Gastroesophageal sphincter (tissue), 4 donors: ENCODE measurements around the gene RASSF1. TPM values are rescaled to one million over a fixed set of nuclear protein-coding genes. Genes with fewer than 3 reads are reported as not detected.
"Not testable (repeated sequence)": the region's sequence is repeated elsewhere in the genome, so short reads cannot be mapped to it uniquely, and the experiment has no call there.

Experiments used
- ATAC-seq: fragments of 150-250 bp; one replicate; pipeline ENCODE4 v1.9.1; 2016; ENCODE audit warnings: mild to moderate bottlenecking, moderate library complexity
- H3K27ac ChIP-seq, 4 donors: fragments of 200-600 bp; sonication (generic) in 3 of 4; 1 replicate in 3 of 4; 2 replicates in 1 of 4; pipeline ENCODE4 v1.5.1; 2016 to 2019
- H3K27me3 ChIP-seq: fragments of 200-600 bp; sonication (generic); one replicate; pipeline ENCODE4 v1.5.1; 2019
- H3K36me3 ChIP-seq, 2 donors: fragments of 200-600 bp; sonication (generic); one replicate each; pipeline ENCODE4 v1.5.1; 2019; ENCODE audit warnings: control low read depth in 1 of 2
- H3K4me1 ChIP-seq, 3 donors: fragments of 200-600 bp; sonication (generic); 1 replicate in 2 of 3; 2 replicates in 1 of 3; pipeline ENCODE4 v1.5.1; 2016 to 2019; ENCODE audit warnings: control low read depth in 2 of 3
- H3K4me3 ChIP-seq, 2 donors: fragments of 200-600 bp; sonication (generic); one replicate each; pipeline ENCODE4 v1.5.1; 2019; ENCODE audit warnings: mild to moderate bottlenecking in 1 of 2, moderate library complexity in 1 of 2
- H3K9me3 ChIP-seq, 3 donors: fragments of 200-600 bp; sonication (generic); one replicate each; pipeline ENCODE4 v1.5.1; 2017 to 2019; ENCODE audit warnings: control low read depth in 2 of 3
- EP300 ChIP-seq: sonication (generic); formaldehyde crosslinking; IDR thresholded peaks from one replicate; pipeline ENCODE4 v1.6.1; 2017; ENCODE audit warnings: antibody characterized with exemption, mild to moderate bottlenecking
- POLR2A ChIP-seq, 2 donors: fragments of 450-650 bp; IDR thresholded peaks; one replicate each; pipeline ENCODE4 v1.6.1; 2017; ENCODE audit warnings: antibody characterized with exemption in 2 of 2, mild to moderate bottlenecking in 2 of 2, moderate library complexity in 1 of 2
- POLR2AphosphoS5 ChIP-seq: sonication (generic); formaldehyde crosslinking; IDR thresholded peaks from one replicate; pipeline ENCODE4 v1.6.1; 2017; ENCODE audit warnings: antibody characterized with exemption
- WGBS, 2 donors: methylation state at CpG; one replicate each; pipeline ENCODE4 v1.1.5; 2018; ENCODE audit warnings: low coverage in 1 of 2; 5-methylcytosine and 5-hydroxymethylcytosine counted together
- total RNA-seq, 4 donors: library from RNA; depleted of rRNA; stranded (reverse); fragments of >200 nt; gene quantifications; one replicate each; pipeline ENCODE4 v1.1.0, GENCODE V29; 2016
- TF ChIP-seq, protein P1 (sequence below), 4 experiments: fragments of 200-600 bp in 2 of 4; fragments of 450-650 bp in 2 of 4; sonication (generic) in 1 of 4; IDR thresholded peaks; one replicate each; pipeline ENCODE4 v1.5.1; 2017 to 2019; ENCODE audit warnings: antibody characterized with exemption in 4 of 4, mild to moderate bottlenecking in 2 of 4, moderate library complexity in 2 of 4

RASSF1 gene
- total RNA-seq, 4 donors from 2014 or later = 24.5 to 40.3 (median 26.9) TPM

DNA sequence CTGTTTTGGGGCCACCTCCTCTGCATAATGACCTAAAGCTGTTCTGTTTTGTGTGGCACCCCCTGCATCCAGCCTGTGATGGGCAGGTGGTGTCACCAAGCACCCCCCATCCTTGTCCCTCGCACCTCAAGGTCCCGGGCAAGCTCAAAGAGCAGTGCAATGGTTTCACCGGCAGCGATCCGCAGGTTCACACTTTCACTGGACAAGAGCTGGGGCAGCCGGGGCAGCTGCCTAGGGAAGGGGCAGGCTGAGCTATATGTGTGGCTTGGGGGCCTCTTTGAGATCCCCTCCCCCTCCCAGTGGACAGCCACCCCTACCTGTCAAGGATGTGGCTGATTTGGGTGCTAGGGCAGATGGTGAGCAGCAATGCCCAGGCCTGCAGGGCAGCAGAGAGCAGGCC lies 51.5 kb downstream of the RASSF1 start:
- Histone ChIP-seq H3K36me3 (peaks cover 0 to 46% of the 10 kb centered on the region in 2 donors), H3K4me3 (no peak overlapping the region), H3K27me3 (no peaks in the 10 kb centered on the region), H3K27ac (no peak overlapping the region), H3K9me3 (no peaks in the 10 kb centered on the region), H3K4me1 (peaks cover 0 to 28% (median 14%) of the 10 kb centered on the region in 3 donors)
- ATAC-seq = no peak
- TF ChIP-seq POLR2A (IDR thresholded peaks at IDR 0.05) = no peak
- TF ChIP-seq, protein P1, sequence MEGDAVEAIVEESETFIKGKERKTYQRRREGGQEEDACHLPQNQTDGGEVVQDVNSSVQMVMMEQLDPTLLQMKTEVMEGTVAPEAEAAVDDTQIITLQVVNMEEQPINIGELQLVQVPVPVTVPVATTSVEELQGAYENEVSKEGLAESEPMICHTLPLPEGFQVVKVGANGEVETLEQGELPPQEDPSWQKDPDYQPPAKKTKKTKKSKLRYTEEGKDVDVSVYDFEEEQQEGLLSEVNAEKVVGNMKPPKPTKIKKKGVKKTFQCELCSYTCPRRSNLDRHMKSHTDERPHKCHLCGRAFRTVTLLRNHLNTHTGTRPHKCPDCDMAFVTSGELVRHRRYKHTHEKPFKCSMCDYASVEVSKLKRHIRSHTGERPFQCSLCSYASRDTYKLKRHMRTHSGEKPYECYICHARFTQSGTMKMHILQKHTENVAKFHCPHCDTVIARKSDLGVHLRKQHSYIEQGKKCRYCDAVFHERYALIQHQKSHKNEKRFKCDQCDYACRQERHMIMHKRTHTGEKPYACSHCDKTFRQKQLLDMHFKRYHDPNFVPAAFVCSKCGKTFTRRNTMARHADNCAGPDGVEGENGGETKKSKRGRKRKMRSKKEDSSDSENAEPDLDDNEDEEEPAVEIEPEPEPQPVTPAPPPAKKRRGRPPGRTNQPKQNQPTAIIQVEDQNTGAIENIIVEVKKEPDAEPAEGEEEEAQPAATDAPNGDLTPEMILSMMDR (IDR thresholded peaks at IDR 0.05) = no peak
- no peak for TF ChIP-seq POLR2AphosphoS5
- no peak for TF ChIP-seq EP300
- no CpG with 5 or more reads among the region's 6 CpGs for WGBS, 2 donors

DNA sequence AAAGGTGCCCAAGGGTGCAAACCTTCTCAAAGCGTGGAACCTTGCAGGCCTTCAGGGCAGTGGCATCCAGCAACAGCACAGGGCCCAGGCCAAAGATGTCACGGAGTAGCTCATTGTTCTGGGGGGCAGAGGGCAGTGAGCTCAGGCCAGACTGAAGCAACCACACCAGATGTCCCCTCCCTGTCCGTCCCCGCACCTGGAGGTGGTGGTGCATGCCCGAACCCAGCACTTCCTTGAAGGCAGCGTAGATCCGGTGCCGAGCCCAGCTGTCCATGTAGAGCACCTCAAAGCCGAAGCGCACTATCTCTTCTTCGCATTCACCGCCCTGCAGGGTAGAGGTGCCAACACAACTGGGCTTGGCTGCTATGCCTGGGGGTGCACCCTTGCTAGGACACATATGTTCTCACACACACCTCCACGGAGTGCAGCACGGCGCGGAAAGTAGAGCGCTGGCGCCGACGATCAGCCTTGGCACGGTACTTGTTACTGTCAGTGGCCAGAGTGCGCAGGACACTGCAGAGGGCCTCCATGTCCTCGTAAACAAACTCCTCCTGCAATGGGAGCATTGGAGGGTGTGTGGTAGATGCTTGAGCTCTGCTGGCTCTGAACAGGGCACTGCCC lies 52.1 kb downstream of the RASSF1 start:
- Histone ChIP-seq H3K27me3 (no peaks in the 10 kb centered on the region), H3K4me3 (no peak overlapping the region), H3K36me3 (peaks cover 0 to 46% of the 10 kb centered on the region in 2 donors), H3K4me1 (peaks cover 0 to 28% (median 14%) of the 10 kb centered on the region in 3 donors), H3K27ac (no peak overlapping the region), H3K9me3 (no peaks in the 10 kb centered on the region)
- ATAC-seq = no peak
- TF ChIP-seq POLR2A (IDR thresholded peaks at IDR 0.05) (no peak), POLR2AphosphoS5 (no peak), EP300 (no peak)
- TF ChIP-seq, protein P1 (IDR thresholded peaks at IDR 0.05) = no peak
- WGBS, 2 donors = 90 to 97% methylated on average over 2 to 7 of the region's 23 CpGs

DNA sequence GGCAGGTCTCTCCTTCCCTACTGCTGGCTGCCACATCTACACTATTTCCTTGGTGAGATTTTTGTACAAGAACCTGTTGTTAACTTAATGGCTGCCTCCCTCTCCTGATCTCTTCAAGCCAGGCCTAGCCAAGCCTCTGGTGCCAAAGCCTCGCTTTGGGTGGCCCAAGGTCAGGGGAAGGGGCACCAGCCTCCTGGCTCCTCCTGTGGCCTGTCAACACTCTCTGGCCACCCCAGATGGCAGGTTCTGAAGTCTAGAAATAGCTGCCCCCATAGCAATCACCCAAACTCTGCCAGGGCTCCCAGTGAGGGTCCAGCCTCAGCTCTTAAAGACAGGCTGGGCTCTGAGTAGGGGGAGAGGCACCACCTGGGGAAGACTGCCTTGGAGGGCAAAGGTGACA lies 53.4 kb downstream of the RASSF1 start:
- Histone ChIP-seq H3K4me3 (no peak overlapping the region), H3K27me3 (no peaks in the 10 kb centered on the region), H3K4me1 (peaks cover 0 to 18% (median 6%) of the 10 kb centered on the region in 3 donors), H3K27ac (no peak overlapping the region), H3K36me3 (peaks cover 0 to 46% of the 10 kb centered on the region in 2 donors), H3K9me3 (no peaks in the 10 kb centered on the region)
- WGBS, 2 donors = 80% methylated on average over 1 of the region's 1 CpG; no CpG with 5 or more reads in 1 of the 2 donors
- ATAC-seq = no peak
- TF ChIP-seq, protein P1 (IDR thresholded peaks at IDR 0.05) = no peak
- TF ChIP-seq POLR2AphosphoS5 (no peak), POLR2A (IDR thresholded peaks at IDR 0.05) (no peak), EP300 (no peak)

DNA sequence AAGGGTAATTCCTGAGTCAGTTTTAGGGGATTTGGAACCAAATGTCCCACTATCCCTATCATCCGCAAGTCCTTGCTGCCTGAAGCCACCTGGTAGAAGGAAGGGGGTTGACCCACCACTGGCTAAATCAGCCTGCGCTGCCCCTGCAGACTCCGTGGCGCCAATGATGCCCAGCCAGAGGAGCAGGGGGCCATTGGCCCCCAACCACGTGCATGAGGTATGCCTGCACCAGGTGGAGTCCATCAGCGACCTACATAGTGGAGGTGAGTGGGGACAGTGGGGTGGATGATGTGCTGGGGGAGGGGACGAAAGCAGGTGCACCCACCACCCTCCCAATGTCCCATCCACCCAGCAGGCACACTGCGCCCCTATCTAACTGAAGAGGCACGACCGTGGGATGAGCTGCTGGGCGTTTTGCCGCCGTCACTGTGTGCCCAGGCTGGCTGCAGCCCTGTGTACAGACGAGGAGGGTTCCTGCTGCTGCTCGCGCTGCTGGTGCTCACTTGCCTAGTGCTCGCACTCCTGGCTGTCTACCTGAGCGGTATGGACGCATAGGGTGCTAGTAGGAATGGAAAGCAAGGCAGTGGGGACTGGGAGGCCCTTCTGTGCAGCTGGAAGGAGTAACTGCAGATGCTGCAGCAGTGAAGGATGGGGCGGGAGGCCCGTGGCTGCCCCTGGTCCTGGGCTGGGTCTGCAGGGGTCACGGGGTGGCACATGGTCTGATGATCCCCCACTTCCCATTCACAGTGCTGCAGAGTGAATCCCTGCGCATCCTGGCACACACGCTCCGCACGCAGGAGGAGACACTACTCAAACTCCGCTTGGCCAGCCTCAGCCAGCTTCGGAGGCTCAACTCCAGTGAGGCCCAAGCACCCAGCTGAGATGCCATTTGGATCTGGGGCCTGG lies 54.1 kb downstream of the RASSF1 start:
- Histone ChIP-seq H3K4me1 (peaks cover 0 to 16% (median 6%) of the 10 kb centered on the region in 3 donors), H3K27me3 (no peaks in the 10 kb centered on the region), H3K9me3 (no peaks in the 10 kb centered on the region), H3K4me3 (no peak overlapping the region), H3K36me3 (peaks cover 0 to 46% of the 10 kb centered on the region in 2 donors), H3K27ac (no peak overlapping the region)
- TF ChIP-seq EP300 (no peak), POLR2AphosphoS5 (no peak), POLR2A (IDR thresholded peaks at IDR 0.05) (no peak)
- TF ChIP-seq, protein P1 (IDR thresholded peaks at IDR 0.05) = no peak
- WGBS, 2 donors = 73% methylated on average over 6 of the region's 28 CpGs; no CpG with 5 or more reads in 1 of the 2 donors
- ATAC-seq = no peak

DNA sequence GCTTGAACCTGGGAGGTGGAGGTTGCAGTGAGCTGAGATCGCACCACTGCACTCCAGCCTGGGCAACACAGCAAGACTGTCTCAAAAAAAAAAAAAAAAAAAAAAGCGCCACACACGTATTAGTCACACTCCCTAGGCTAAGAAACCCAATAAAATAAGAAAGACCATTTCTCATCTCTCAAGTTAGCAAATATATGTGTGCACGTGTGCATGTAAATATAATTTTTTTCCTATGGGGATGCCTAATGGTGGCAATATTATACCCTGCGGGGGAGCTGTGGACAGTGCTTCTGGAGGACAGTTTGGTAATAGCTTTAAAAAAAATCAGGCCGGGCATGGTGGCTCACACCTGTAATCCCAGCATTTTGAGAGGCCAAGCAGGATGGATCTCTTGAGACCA lies 56.5 kb downstream of the RASSF1 start:
- not testable (repeated sequence) for ATAC-seq, H3K27me3 ChIP-seq, H3K4me3 ChIP-seq, H3K4me1 ChIP-seq, H3K9me3 ChIP-seq, H3K27ac ChIP-seq
- peaks cover 0 to 31% of the 10 kb centered on the region in 2 donors for H3K36me3 ChIP-seq
- WGBS, 2 donors = 51 to 75% methylated on average over 2 to 6 of the region's 6 CpGs

Other genes starting within 250 kb of the RASSF1 start
- 10 to 100 TPM in 3 of 4 donors, 1 to 10 TPM in 1; 6.7 to 33.5 (median 16.3) TPM for gene SEMA3F, start 185.5 kb downstream of the RASSF1 start, total RNA-seq
- not detected for gene GNAT1, start 149.2 kb downstream of the RASSF1 start, total RNA-seq
- gene SLC38A3, start 135.6 kb downstream of the RASSF1 start, total RNA-seq = under 1 TPM in 2 of 4 donors, not detected in 2; 0.35 TPM
- 100 to 1,000 TPM; 172 to 262 (median 222) TPM for gene GNAI2, start 104.6 kb downstream of the RASSF1 start, total RNA-seq
- gene SEMA3B, start 71.7 kb downstream of the RASSF1 start, total RNA-seq = 10 to 100 TPM; 29.1 to 54.9 (median 44.2) TPM
- gene LSMEM2, start 61.7 kb downstream of the RASSF1 start, total RNA-seq = not detected
- 10 to 100 TPM; 37.3 to 85.4 (median 64.9) TPM for gene IFRD2, start 48.4 kb downstream of the RASSF1 start, total RNA-seq
- 1 to 10 TPM; 2.4 to 8.8 (median 4.0) TPM for gene HYAL3, start 41.4 kb downstream of the RASSF1 start, total RNA-seq
- 10 to 100 TPM in 1 of 4 donors, 1 to 10 TPM in 3; 4.2 to 12.3 (median 7.9) TPM for gene NAA80, start 41.4 kb downstream of the RASSF1 start, total RNA-seq
- 10 to 100 TPM in 2 of 4 donors, 1 to 10 TPM in 2; 4.8 to 12.3 (median 7.9) TPM for gene HYAL1, start 37.3 kb downstream of the RASSF1 start, total RNA-seq
- gene HYAL2, start 18.1 kb downstream of the RASSF1 start, total RNA-seq = 10 to 100 TPM; 37.2 to 87.0 (median 74.8) TPM
- gene TUSC2, start 12.6 kb downstream of the RASSF1 start, total RNA-seq = 10 to 100 TPM; 23.8 to 36.2 (median 31.3) TPM
- gene ZMYND10, start 4.9 kb upstream of the RASSF1 start, total RNA-seq = under 1 TPM in 1 of 4 donors, not detected in 3; 0.54 TPM
- 10 to 100 TPM; 14.0 to 26.6 (median 19.5) TPM for gene NPRL2, start 9.9 kb upstream of the RASSF1 start, total RNA-seq
- 10 to 100 TPM in 1 of 4 donors, 1 to 10 TPM in 3; 4.7 to 10.9 (median 9.0) TPM for gene CYB561D2, start 10.0 kb upstream of the RASSF1 start, total RNA-seq
- gene TMEM115, start 18.7 kb upstream of the RASSF1 start, total RNA-seq = 10 to 100 TPM; 41.1 to 66.2 (median 55.7) TPM
- gene CACNA2D2, start 162.8 kb upstream of the RASSF1 start, total RNA-seq = 1 to 10 TPM in 1 of 4 donors, under 1 TPM in 3; 0.31 to 1.7 (median 0.66) TPM
- gene C3orf18, start 226.9 kb upstream of the RASSF1 start, total RNA-seq = 10 to 100 TPM in 3 of 4 donors, 1 to 10 TPM in 1; 9.7 to 42.8 (median 25.3) TPM
- gene HEMK1, start 228.7 kb upstream of the RASSF1 start, total RNA-seq = 10 to 100 TPM in 3 of 4 donors, 1 to 10 TPM in 1; 6.4 to 11.7 (median 11.4) TPM